B cell (primary cell): ENCODE data around the gene INAFM2. TPM values are rescaled to one million over a fixed set of nuclear protein-coding genes. Genes with fewer than 3 reads are reported as not detected.

Experiments
- ATAC-seq: fragments of 200-7000 bp; cut with Tn5 transposase; one replicate; pipeline ENCODE4 v1.10.0; 2021; ENCODE audit warnings: low read depth, mild to moderate bottlenecking, moderate number of reproducible peaks, moderate library complexity
- CTCF ChIA-PET: fragments of 350-600 bp; sonication (Branson Sonifier 250); formaldehyde crosslinking; loops from one replicate; lab custom pipeline; 2021; ENCODE audit warnings: antibody characterized with exemption, inconsistent platforms; lab: Charles Lee
- POLR2A ChIA-PET: fragments of 350-600 bp; sonication (Branson Sonifier 250); formaldehyde crosslinking; loops from one replicate; lab custom pipeline; 2021; ENCODE audit warnings: antibody characterized with exemption; lab: Charles Lee
- DNase-seq: peaks from one replicate; pipeline ENCODE4 v3.0.0; 2013
- H2AFZ ChIP-seq: 2 replicates; pipeline ENCODE4 v1.6.1; 2012; ENCODE audit warnings: mild to moderate bottlenecking, low read depth, low read length; ENCODE audit not compliant: insufficient read depth, poor library complexity, severe bottlenecking
- H3K27ac ChIP-seq, 2 donors: 1 replicate in 1 of 2; 2 replicates in 1 of 2; pipeline ENCODE4 v1.5.1; 2012 to 2013; ENCODE audit warnings: low read length in 2 of 2, mild to moderate bottlenecking in 2 of 2, moderate library complexity in 1 of 2
- H3K27me3 ChIP-seq, 4 experiments: fragments of 200-600 bp in 1 of 4; sonication (generic) in 1 of 4; replicated peaks in 1 of 4; 1 replicate in 2 of 4; 2 replicates in 2 of 4; pipeline versions ENCODE4 v1.6.1 to v1.7.0; 2013 to 2016; ENCODE audit warnings: low read length in 3 of 4, mild to moderate bottlenecking in 2 of 4, mixed read lengths in 1 of 4, moderate library complexity in 1 of 4; ENCODE audit not compliant: insufficient read depth in 4 of 4, control insufficient read depth in 3 of 4; ENCODE audit errors: control extremely low read depth in 1 of 4
- H3K36me3 ChIP-seq, 2 experiments: replicated peaks in 1 of 2; 1 replicate in 1 of 2; 2 replicates in 1 of 2; pipeline versions ENCODE4 v1.6.1 to v1.7.1; 2013; ENCODE audit warnings: low read length in 1 of 2; ENCODE audit not compliant: insufficient read depth in 2 of 2, control insufficient read depth in 1 of 2; ENCODE audit errors: control extremely low read depth in 1 of 2, extremely low read depth in 1 of 2
- H3K4me1 ChIP-seq, 2 donors: fragments of 200-600 bp in 1 of 2; sonication (generic) in 1 of 2; 1 replicate in 1 of 2; 2 replicates in 1 of 2; pipeline versions ENCODE4 v1.5.1 to v1.6.1; 2013 to 2017; ENCODE audit warnings: low read length in 2 of 2; ENCODE audit not compliant: control insufficient read depth in 2 of 2, insufficient read depth in 2 of 2
- H3K4me2 ChIP-seq: replicated peaks from 2 replicates; pipeline ENCODE3; 2012; ENCODE audit warnings: mild to moderate bottlenecking, low read depth, low read length; ENCODE audit not compliant: poor library complexity, severe bottlenecking
- H3K4me3 ChIP-seq, 5 experiments: fragments of 200-600 bp in 1 of 5; sonication (generic) in 1 of 5; 1 replicate in 3 of 5; 2 replicates in 2 of 5; pipeline versions ENCODE4 v1.5.1 to v1.7.0; 2011 to 2016; ENCODE audit warnings: low read length in 4 of 5, mild to moderate bottlenecking in 4 of 5, low read depth in 2 of 5, control low read depth in 1 of 5, moderate library complexity in 1 of 5; ENCODE audit not compliant: insufficient read depth in 1 of 5; ENCODE audit errors: control extremely low read depth in 1 of 5, extremely low read depth in 1 of 5
- H3K79me2 ChIP-seq: fragments of 200-600 bp; sonication (generic); one replicate; pipeline ENCODE4 v1.6.0; 2016; ENCODE audit warnings: low read length; ENCODE audit not compliant: control insufficient read depth, insufficient read depth
- H3K9ac ChIP-seq: fragments of 200-600 bp; sonication (generic); 2 replicates; pipeline ENCODE4 v1.6.1; 2017; ENCODE audit warnings: mild to moderate bottlenecking, low read length, moderate library complexity
- H3K9me3 ChIP-seq, 3 donors: one replicate each; pipeline versions ENCODE4 v1.6.1 to v1.7.1; 2013; ENCODE audit warnings: low read length in 2 of 3; ENCODE audit not compliant: control insufficient read depth in 2 of 3, insufficient read depth in 1 of 3; ENCODE audit errors: control extremely low read depth in 1 of 3
- H4K20me1 ChIP-seq: 2 replicates; pipeline ENCODE4 v1.6.0; 2012; ENCODE audit warnings: mild to moderate bottlenecking, low read length; ENCODE audit not compliant: insufficient read depth, control insufficient read depth, poor library complexity, severe bottlenecking
- H3K27ac Mint-ChIP-seq: one replicate; pipeline ENCODE4 v1.8.0; 2021; ENCODE audit warnings: mixed read lengths
- H3K27me3 Mint-ChIP-seq: one replicate; pipeline ENCODE4 v1.8.0; 2021; ENCODE audit warnings: mixed read lengths
- H3K4me1 Mint-ChIP-seq: one replicate; pipeline ENCODE4 v1.8.0; 2021; ENCODE audit warnings: mixed read lengths
- H3K4me3 Mint-ChIP-seq: one replicate; pipeline ENCODE4 v1.8.0; 2021; ENCODE audit warnings: mixed read lengths
- H3K9me3 Mint-ChIP-seq: one replicate; pipeline ENCODE4 v1.8.0; 2022; ENCODE audit warnings: mixed read lengths; ENCODE audit not compliant: insufficient read depth
- EZH2 ChIP-seq: IDR thresholded peaks from 2 replicates; pipeline ENCODE4 v1.6.1; 2012; ENCODE audit warnings: borderline replicate concordance, low read depth, mild to moderate bottlenecking, moderate library complexity, low read length; ENCODE audit not compliant: insufficient read depth, poor library complexity, severe bottlenecking
- WGBS: methylation state at CpG from one replicate; pipeline ENCODE4 v1.1.5; 2013; ENCODE audit warnings: missing lambda C conversion rate; ENCODE audit not compliant: insufficient coverage; 5-methylcytosine and 5-hydroxymethylcytosine counted together
- intact Hi-C: fragments of 100-400 bp; cut with micrococcal nuclease; formaldehyde crosslinking; loops from one replicate; pipeline ENCODE4 v1.10.0; 2022
- polyA plus RNA-seq: library from polyadenylated mRNA; depleted of rRNA; stranded (reverse); fragments of >200 nt; gene quantifications from 2 replicates; pipeline ENCODE4 v1.2.3, GENCODE V29; 2012
- total RNA-seq, 2 donors: library from RNA; stranded (reverse); fragments of 120-200 nt in 1 of 2; gene quantifications; 1 replicate in 1 of 2; 2 replicates in 1 of 2; pipeline versions ENCODE4 v1.2.3 to v1.2.4, GENCODE V29; 2013 to 2022
- TF ChIP-seq, protein P1 (sequence below): fragments of 200-600 bp; IDR thresholded peaks from one replicate; pipeline ENCODE4 v1.8.0; 2022; ENCODE audit warnings: antibody characterized with exemption, mild to moderate bottlenecking

The INAFM2 gene
- total and polyA plus RNA-seq, 2 donors (not counting 1 experiment from before 2014, with no cell fraction given): 3.0 to 7.0 TPM

DNA sequence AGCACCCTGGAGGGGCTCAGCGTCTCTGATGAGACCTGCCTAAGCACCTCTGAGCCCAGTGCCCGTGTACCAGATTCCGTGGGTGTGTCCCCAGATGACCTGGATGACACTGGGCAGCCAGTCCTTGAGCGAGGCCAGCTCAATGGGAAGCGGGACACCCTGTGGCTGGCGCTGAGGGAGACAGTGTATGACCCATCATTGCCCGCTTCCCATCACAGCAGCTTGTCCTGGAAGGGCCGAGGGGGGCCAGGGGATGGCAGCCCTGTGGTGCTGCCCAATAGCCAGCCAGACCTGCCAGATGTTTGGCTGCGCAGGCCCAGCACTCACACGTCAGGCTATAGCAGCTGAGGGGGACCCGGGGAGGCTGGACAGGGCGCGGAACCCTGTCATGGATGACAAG, 46.5 kb downstream of the INAFM2 start:
- WGBS: 94% methylated on average over 13 of the region's 13 CpGs
- ATAC-seq (no peak), DNase-seq (no peak)
- H3K9ac ChIP-seq: no peak overlapping the region
- no peaks in the 10 kb centered on the region for H3K27me3 ChIP-seq
- ChIA-PET POLR2A (no interaction called here), CTCF (interaction anchor here (1.6 to 6.4 kb wide), 5 partner anchors 26 to 59 kb away, joined by 4 to 56 read pairs (median 11); partner anchors contain the start of gene IVD)
- no peak for TF ChIP-seq EZH2
- TF ChIP-seq, protein P1, sequence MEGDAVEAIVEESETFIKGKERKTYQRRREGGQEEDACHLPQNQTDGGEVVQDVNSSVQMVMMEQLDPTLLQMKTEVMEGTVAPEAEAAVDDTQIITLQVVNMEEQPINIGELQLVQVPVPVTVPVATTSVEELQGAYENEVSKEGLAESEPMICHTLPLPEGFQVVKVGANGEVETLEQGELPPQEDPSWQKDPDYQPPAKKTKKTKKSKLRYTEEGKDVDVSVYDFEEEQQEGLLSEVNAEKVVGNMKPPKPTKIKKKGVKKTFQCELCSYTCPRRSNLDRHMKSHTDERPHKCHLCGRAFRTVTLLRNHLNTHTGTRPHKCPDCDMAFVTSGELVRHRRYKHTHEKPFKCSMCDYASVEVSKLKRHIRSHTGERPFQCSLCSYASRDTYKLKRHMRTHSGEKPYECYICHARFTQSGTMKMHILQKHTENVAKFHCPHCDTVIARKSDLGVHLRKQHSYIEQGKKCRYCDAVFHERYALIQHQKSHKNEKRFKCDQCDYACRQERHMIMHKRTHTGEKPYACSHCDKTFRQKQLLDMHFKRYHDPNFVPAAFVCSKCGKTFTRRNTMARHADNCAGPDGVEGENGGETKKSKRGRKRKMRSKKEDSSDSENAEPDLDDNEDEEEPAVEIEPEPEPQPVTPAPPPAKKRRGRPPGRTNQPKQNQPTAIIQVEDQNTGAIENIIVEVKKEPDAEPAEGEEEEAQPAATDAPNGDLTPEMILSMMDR: no peak
- H3K4me1 ChIP-seq: peaks cover 14 to 26% of the 10 kb centered on the region in 2 donors
- no peaks in the 10 kb centered on the region for H3K27me3 Mint-ChIP-seq
- H4K20me1 ChIP-seq: peaks cover 9% of the 10 kb centered on the region
- no peak overlapping the region for H3K27ac Mint-ChIP-seq
- no peaks in the 10 kb centered on the region for H3K9me3 ChIP-seq
- intact Hi-C loops: no loop called here
- peaks cover 18% of the 10 kb centered on the region for H3K79me2 ChIP-seq
- H3K4me1 Mint-ChIP-seq: peaks cover 22% of the 10 kb centered on the region
- H3K4me3 Mint-ChIP-seq: no peak overlapping the region
- no peak overlapping the region for H3K4me3 ChIP-seq
- no peaks in the 10 kb centered on the region for H3K36me3 ChIP-seq
- no peak overlapping the region for H3K27ac ChIP-seq
- no peaks in the 10 kb centered on the region for H3K9me3 Mint-ChIP-seq
- no peak overlapping the region for H2AFZ ChIP-seq
- no peak overlapping the region for H3K4me2 ChIP-seq

DNA sequence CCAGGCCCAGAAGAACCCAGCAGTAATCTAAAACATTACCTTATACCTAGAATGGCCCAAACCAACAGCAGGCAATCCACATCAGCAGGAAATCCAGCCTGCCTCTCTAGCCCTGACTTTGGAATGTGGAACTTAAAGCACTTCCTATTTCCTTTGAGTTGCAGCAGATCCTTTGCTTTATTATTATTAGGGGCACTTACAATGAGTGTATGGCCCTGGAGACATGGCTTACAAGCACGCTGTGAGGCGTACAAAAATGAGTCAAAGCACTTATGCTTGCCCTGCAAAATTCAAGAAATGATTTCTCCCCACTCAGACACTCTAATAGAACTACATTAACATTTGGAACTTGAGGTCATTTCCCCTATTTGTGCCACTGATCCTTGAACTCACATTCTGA, 49.5 kb downstream of the INAFM2 start:
- Histone ChIP-seq H3K79me2 (no peaks in the 10 kb centered on the region), H3K36me3 (no peaks in the 10 kb centered on the region), H3K9me3 (no peaks in the 10 kb centered on the region), H3K27ac (no peak overlapping the region), H3K4me2 (no peak overlapping the region), H4K20me1 (no peaks in the 10 kb centered on the region), H3K27me3 (no peaks in the 10 kb centered on the region), H2AFZ (no peak overlapping the region), H3K9ac (no peak overlapping the region), H3K4me3 (no peak overlapping the region), H3K4me1 (peaks cover 3 to 5% of the 10 kb centered on the region in 2 donors)
- ATAC-seq (no peak), DNase-seq (no peak)
- ChIA-PET CTCF (interaction anchor here (1.1 to 3.8 kb wide), 2 partner anchors 29 to 35 kb away, joined by 4 to 11 read pairs; no protein-coding TSS in a partner anchor), POLR2A (no interaction called here)
- Mint-ChIP-seq H3K4me3 (no peak overlapping the region), H3K27me3 (no peaks in the 10 kb centered on the region), H3K9me3 (no peaks in the 10 kb centered on the region), H3K27ac (no peak overlapping the region), H3K4me1 (peaks cover 2% of the 10 kb centered on the region)
- TF ChIP-seq EZH2: no peak
- TF ChIP-seq, protein P1: no peak
- intact Hi-C loops: no loop called here
- WGBS: no CpG with 5 or more reads among the region's 2 CpGs

Other genes with a start within 250 kb of the INAFM2 start
- 343 and 344 TPM in 2 replicates for gene BMF, start 214.8 kb upstream of the INAFM2 start, total RNA-seq
- gene BMF, start 214.8 kb upstream of the INAFM2 start, polyA plus RNA-seq: 43.2 and 95.9 TPM in 2 replicates
- 2.9 and 4.4 TPM in 2 replicates for gene BUB1B, start 162.6 kb upstream of the INAFM2 start, total RNA-seq
- gene BUB1B, start 162.6 kb upstream of the INAFM2 start, polyA plus RNA-seq: 0.70 and 0.78 TPM in 2 replicates
- gene PAK6, start 84.6 kb upstream of the INAFM2 start, total RNA-seq: 0.80 and 1.2 TPM in 2 replicates
- gene PAK6, start 84.6 kb upstream of the INAFM2 start, polyA plus RNA-seq: 0.45 and 0.76 TPM in 2 replicates
- gene ANKRD63, start 40.6 kb upstream of the INAFM2 start, total RNA-seq: 0.25 and 0.44 TPM in 2 replicates
- gene ANKRD63, start 40.6 kb upstream of the INAFM2 start, polyA plus RNA-seq: not detected in 2 replicates
- 155 and 166 TPM in 2 replicates for gene PLCB2, start 15.8 kb upstream of the INAFM2 start, total RNA-seq
- gene PLCB2, start 15.8 kb upstream of the INAFM2 start, polyA plus RNA-seq: 312 and 336 TPM in 2 replicates
- 1.6 and 2.8 TPM in 2 replicates for gene CCDC9B, start 17.2 kb downstream of the INAFM2 start, total RNA-seq
- 1.1 and 2.4 TPM in 2 replicates for gene CCDC9B, start 17.2 kb downstream of the INAFM2 start, polyA plus RNA-seq
- gene PHGR1, start 27.3 kb downstream of the INAFM2 start, total RNA-seq: not detected in 2 replicates
- not detected in 2 replicates for gene PHGR1, start 27.3 kb downstream of the INAFM2 start, polyA plus RNA-seq
- gene DISP2, start 34.5 kb downstream of the INAFM2 start, total RNA-seq: 0.15 and 0.71 TPM in 2 replicates
- 0.13 and 0.43 TPM in 2 replicates for gene DISP2, start 34.5 kb downstream of the INAFM2 start, polyA plus RNA-seq
- gene KNSTRN, start 59.0 kb downstream of the INAFM2 start, total RNA-seq: 12.6 and 14.0 TPM in 2 replicates
- 4.0 and 4.3 TPM in 2 replicates for gene KNSTRN, start 59.0 kb downstream of the INAFM2 start, polyA plus RNA-seq
- 106 and 114 TPM in 2 replicates for gene IVD, start 82.1 kb downstream of the INAFM2 start, total RNA-seq
- 30.4 and 41.7 TPM in 2 replicates for gene IVD, start 82.1 kb downstream of the INAFM2 start, polyA plus RNA-seq
- 34.7 and 34.8 TPM in 2 replicates for gene BAHD1, start 117.3 kb downstream of the INAFM2 start, total RNA-seq
- gene BAHD1, start 117.3 kb downstream of the INAFM2 start, polyA plus RNA-seq: 12.2 and 15.0 TPM in 2 replicates
- gene CHST14, start 147.3 kb downstream of the INAFM2 start, total RNA-seq: 14.7 and 16.7 TPM in 2 replicates
- 3.9 and 5.7 TPM in 2 replicates for gene CHST14, start 147.3 kb downstream of the INAFM2 start, polyA plus RNA-seq
- 76.6 and 78.4 TPM in 2 replicates for gene CCDC32, start 241.3 kb downstream of the INAFM2 start, total RNA-seq
- 24.0 and 29.5 TPM in 2 replicates for gene CCDC32, start 241.3 kb downstream of the INAFM2 start, polyA plus RNA-seq
- gene RPUSD2, start 245.6 kb downstream of the INAFM2 start, total RNA-seq: 21.1 and 22.8 TPM in 2 replicates
- gene RPUSD2, start 245.6 kb downstream of the INAFM2 start, polyA plus RNA-seq: 5.0 and 9.8 TPM in 2 replicates